Chondrocyte (in vitro differentiated cells): ENCODE measurements around the gene SUN5. TPM values are rescaled to one million over a fixed set of nuclear protein-coding genes. Genes with fewer than 3 reads are reported as not detected.

Experiments used
- DNase-seq: peaks from one replicate; pipeline ENCODE4 v3.0.0; 2021; ENCODE audit warnings: mixed read lengths, low spot score
- H3K27ac Mint-ChIP-seq: one replicate; pipeline ENCODE4 v1.8.0; 2021; ENCODE audit warnings: mild to moderate bottlenecking, moderate library complexity, mixed read lengths; ENCODE audit not compliant: unreplicated experiment
- H3K27me3 Mint-ChIP-seq: 2 replicates; pipeline ENCODE4 v1.8.0; 2021; ENCODE audit warnings: low read depth, mixed read lengths
- H3K36me3 Mint-ChIP-seq: 2 replicates; pipeline ENCODE4 v1.8.0; 2021; ENCODE audit warnings: low read depth, mixed read lengths
- H3K4me1 Mint-ChIP-seq: 2 replicates; pipeline ENCODE4 v1.8.0; 2021; ENCODE audit warnings: low read depth, mild to moderate bottlenecking, mixed read lengths
- H3K4me3 Mint-ChIP-seq: one replicate; pipeline ENCODE4 v1.8.0; 2021; ENCODE audit warnings: mild to moderate bottlenecking, moderate library complexity, mixed read lengths; ENCODE audit not compliant: unreplicated experiment
- H3K9me3 Mint-ChIP-seq: 2 replicates; pipeline ENCODE4 v1.8.0; 2021; ENCODE audit warnings: low read depth, mixed read lengths
- CTCF ChIP-seq: fragments of 200-600 bp; sonication (generic); IDR thresholded peaks from 2 replicates; pipeline ENCODE4 v1.5.0; 2021; ENCODE audit warnings: antibody characterized with exemption, mild to moderate bottlenecking, moderate library complexity
- total RNA-seq: library from RNA; stranded (reverse); gene quantifications from 3 replicates; pipeline ENCODE4 v1.2.1, GENCODE V29; 2021

The SUN5 gene
- total RNA-seq, 1 donor from 2014 or later = not detected

GRCh38 chr20:32971703-32972161 is 32.5 kb downstream of the SUN5 start:
- no peak overlapping the region for H3K4me3 Mint-ChIP-seq
- H3K9me3 Mint-ChIP-seq = peaks cover 6% of the 10 kb centered on the region
- H3K27me3 Mint-ChIP-seq = peaks cover 5% of the 10 kb centered on the region
- no peak for DNase-seq
- H3K4me1 Mint-ChIP-seq = no peaks in the 10 kb centered on the region
- H3K36me3 Mint-ChIP-seq = no peaks in the 10 kb centered on the region
- no peak overlapping the region for H3K27ac Mint-ChIP-seq
- no peak for TF ChIP-seq CTCF

GRCh38 chr20:32970973-32971300 is 33.3 kb downstream of the SUN5 start:
- peak; percentile 48 for DNase-seq
- Mint-ChIP-seq H3K27ac (no peak overlapping the region), H3K4me3 (no peak overlapping the region), H3K9me3 (no peaks in the 10 kb centered on the region), H3K36me3 (no peaks in the 10 kb centered on the region), H3K27me3 (peaks cover 10% of the 10 kb centered on the region), H3K4me1 (no peaks in the 10 kb centered on the region)
- TF ChIP-seq CTCF = no peak

- Mint-ChIP-seq H3K27ac (no peak overlapping the region), H3K4me1 (no peaks in the 10 kb centered on the region), H3K9me3 (no peaks in the 10 kb centered on the region), H3K27me3 (peaks cover 11% of the 10 kb centered on the region), H3K4me3 (no peak overlapping the region), H3K36me3 (no peaks in the 10 kb centered on the region)
- no peak for TF ChIP-seq CTCF
- DNase-seq = peak; percentile 47
These were observed 33.9 kb downstream of the SUN5 start for GRCh38 chr20:32970115-32970972.

- no peaks in the 10 kb centered on the region for H3K9me3 Mint-ChIP-seq
- no peaks in the 10 kb centered on the region for H3K4me1 Mint-ChIP-seq
- H3K27me3 Mint-ChIP-seq = peaks cover 15% of the 10 kb centered on the region
- no peak for TF ChIP-seq CTCF
- DNase-seq = peak; percentile 52
- H3K4me3 Mint-ChIP-seq = no peak overlapping the region
- no peak overlapping the region for H3K27ac Mint-ChIP-seq
- no peaks in the 10 kb centered on the region for H3K36me3 Mint-ChIP-seq
These were observed 34.7 kb downstream of the SUN5 start for GRCh38 chr20:32969356-32970114.

- no peak for DNase-seq
- no peak overlapping the region for H3K4me3 Mint-ChIP-seq
- H3K27me3 Mint-ChIP-seq = peaks cover 19% of the 10 kb centered on the region
- no peaks in the 10 kb centered on the region for H3K36me3 Mint-ChIP-seq
- H3K9me3 Mint-ChIP-seq = no peaks in the 10 kb centered on the region
- H3K27ac Mint-ChIP-seq = no peak overlapping the region
- TF ChIP-seq CTCF = no peak
- no peaks in the 10 kb centered on the region for H3K4me1 Mint-ChIP-seq
These were observed 35.6 kb downstream of the SUN5 start for GRCh38 chr20:32968478-32969241.
